AG04450 (cell line): Measurements from ENCODE around the gene CRYBA4. TPM values are rescaled to one million over a fixed set of nuclear protein-coding genes. Genes with fewer than 3 reads are reported as not detected.

Experiments used
- CTCF ChIA-PET: fragments of 300-600, 350-600 bp; formaldehyde crosslinking; extraction: SDS; loops from one replicate; lab custom pipeline; 2022; ENCODE audit warnings: antibody characterized with exemption, inconsistent platforms; lab: Charles Lee
- POLR2A ChIA-PET: fragments of 350-600 bp; formaldehyde crosslinking; extraction: SDS; loops from one replicate; lab custom pipeline; 2021; ENCODE audit warnings: antibody characterized with exemption, inconsistent platforms; lab: Yijun Ruan, JAX
- DNase-seq: peaks from one replicate; pipeline ENCODE4 v3.0.0-alpha.2; 2011; ENCODE audit warnings: low read depth, low spot score
- H3K27ac ChIP-seq: one replicate; pipeline ENCODE4 v1.5.1; 2012; ENCODE audit warnings: low read depth, low read length, control low read depth
- H3K27me3 ChIP-seq: one replicate; pipeline ENCODE4 v1.6.0; 2012; ENCODE audit warnings: low read length; ENCODE audit not compliant: control insufficient read depth, insufficient read depth
- H3K4me3 ChIP-seq: 2 replicates; pipeline ENCODE4 v1.5.1; 2011; ENCODE audit warnings: mild to moderate bottlenecking, low read depth, low read length, control low read depth
- H3K9me3 ChIP-seq: 2 replicates; pipeline ENCODE4 v1.5.1; 2012; ENCODE audit warnings: low read length; ENCODE audit not compliant: control insufficient read depth, insufficient read depth
- polyA plus RNA-seq: library from polyadenylated mRNA; depleted of rRNA; stranded (reverse); fragments of >200 nt; gene quantifications from 2 replicates; pipeline ENCODE4 v1.2.3, GENCODE V29; 2011
- TF ChIP-seq, protein P1 (sequence below): IDR thresholded peaks from 2 replicates; pipeline ENCODE4 v1.5.1; 2011; ENCODE audit warnings: low read depth, low read length, control low read depth, inconsistent platforms

The CRYBA4 gene
- polyA plus RNA-seq, 1 experiment: not detected

- Histone ChIP-seq H3K9me3 (peaks cover 12% of the 10 kb centered on the region), H3K4me3 (no peak overlapping the region), H3K27ac (no peak overlapping the region), H3K27me3 (peaks cover 29% of the 10 kb centered on the region)
- ChIA-PET CTCF (no interaction called here), POLR2A (no interaction called here)
- DNase-seq: no peak
- TF ChIP-seq, protein P1, sequence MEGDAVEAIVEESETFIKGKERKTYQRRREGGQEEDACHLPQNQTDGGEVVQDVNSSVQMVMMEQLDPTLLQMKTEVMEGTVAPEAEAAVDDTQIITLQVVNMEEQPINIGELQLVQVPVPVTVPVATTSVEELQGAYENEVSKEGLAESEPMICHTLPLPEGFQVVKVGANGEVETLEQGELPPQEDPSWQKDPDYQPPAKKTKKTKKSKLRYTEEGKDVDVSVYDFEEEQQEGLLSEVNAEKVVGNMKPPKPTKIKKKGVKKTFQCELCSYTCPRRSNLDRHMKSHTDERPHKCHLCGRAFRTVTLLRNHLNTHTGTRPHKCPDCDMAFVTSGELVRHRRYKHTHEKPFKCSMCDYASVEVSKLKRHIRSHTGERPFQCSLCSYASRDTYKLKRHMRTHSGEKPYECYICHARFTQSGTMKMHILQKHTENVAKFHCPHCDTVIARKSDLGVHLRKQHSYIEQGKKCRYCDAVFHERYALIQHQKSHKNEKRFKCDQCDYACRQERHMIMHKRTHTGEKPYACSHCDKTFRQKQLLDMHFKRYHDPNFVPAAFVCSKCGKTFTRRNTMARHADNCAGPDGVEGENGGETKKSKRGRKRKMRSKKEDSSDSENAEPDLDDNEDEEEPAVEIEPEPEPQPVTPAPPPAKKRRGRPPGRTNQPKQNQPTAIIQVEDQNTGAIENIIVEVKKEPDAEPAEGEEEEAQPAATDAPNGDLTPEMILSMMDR: no peak
These were observed 8.4 kb downstream of the CRYBA4 start for GRCh38 chr22:26629988-26630761.

GRCh38 chr22:26631282-26631681 is 9.5 kb downstream of the CRYBA4 start:
- no peak for DNase-seq
- Histone ChIP-seq H3K27me3 (peaks cover 25% of the 10 kb centered on the region), H3K27ac (no peak overlapping the region), H3K9me3 (peaks cover 8% of the 10 kb centered on the region), H3K4me3 (no peak overlapping the region)
- TF ChIP-seq, protein P1: no peak
- ChIA-PET CTCF (no interaction called here), POLR2A (no interaction called here)

- no peak overlapping the region for H3K4me3 ChIP-seq
- H3K27ac ChIP-seq: no peak overlapping the region
- ChIA-PET CTCF (interaction anchor here (0.6 kb wide), 1 partner anchor 172 kb away, joined by 3 read pairs; no protein-coding TSS in a partner anchor), POLR2A (no interaction called here)
- no peak for DNase-seq
- TF ChIP-seq, protein P1: no peak
- peaks cover 26% of the 10 kb centered on the region for H3K27me3 ChIP-seq
- H3K9me3 ChIP-seq: peaks cover 8% of the 10 kb centered on the region
These were observed 10.8 kb downstream of the CRYBA4 start for GRCh38 chr22:26632422-26633155.

GRCh38 chr22:26634189-26634588 is 12.4 kb downstream of the CRYBA4 start:
- TF ChIP-seq, protein P1: no peak
- Histone ChIP-seq H3K9me3 (peaks cover 3% of the 10 kb centered on the region; the same call in 1 of the 2 replicates), H3K27me3 (peaks cover 19% of the 10 kb centered on the region), H3K4me3 (no peak overlapping the region), H3K27ac (no peak overlapping the region)
- no peak for DNase-seq
- ChIA-PET POLR2A (no interaction called here), CTCF (no interaction called here)

DNA sequence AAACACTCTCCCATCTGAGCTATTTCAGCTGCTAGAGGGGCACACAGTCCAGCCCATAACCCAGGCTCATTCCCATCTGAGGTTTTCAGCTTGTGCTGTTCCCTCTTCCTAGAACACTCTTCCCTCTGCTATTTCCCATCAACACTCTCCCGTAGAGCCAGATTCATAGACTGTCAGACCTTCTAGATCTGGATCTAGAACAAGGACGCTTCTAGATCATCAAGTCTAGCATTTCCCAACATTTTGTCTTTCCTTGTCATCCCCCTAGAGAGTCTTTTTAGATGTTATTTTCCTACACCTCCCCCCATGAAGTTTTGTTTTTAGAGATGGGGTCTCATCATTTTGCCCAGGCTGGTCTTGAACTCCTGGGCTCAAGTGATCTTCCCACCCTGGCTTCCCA is 13.4 kb downstream of the CRYBA4 start:
- DNase-seq: no peak
- POLR2A ChIA-PET: no interaction called here
- peaks cover 3% of the 10 kb centered on the region; the same call in 1 of the 2 replicates for H3K9me3 ChIP-seq
- CTCF ChIA-PET: interaction anchor here (0.6 kb wide), 1 partner anchor 274 kb away, joined by 6 read pairs; no protein-coding TSS in a partner anchor
- no peak overlapping the region for H3K27ac ChIP-seq
- H3K4me3 ChIP-seq: no peak overlapping the region
- peaks cover 19% of the 10 kb centered on the region for H3K27me3 ChIP-seq
- TF ChIP-seq, protein P1: no peak
